Cerebellar nuclear complex (tissue), 1 donor: ENCODE results near the gene MOB1A.

Experiments
- DNase-seq, 2 experiments: peaks; one replicate each; lab custom pipeline; 2025; lab: John Stamatoyannopoulos, UW

The MOB1A gene

DNA sequence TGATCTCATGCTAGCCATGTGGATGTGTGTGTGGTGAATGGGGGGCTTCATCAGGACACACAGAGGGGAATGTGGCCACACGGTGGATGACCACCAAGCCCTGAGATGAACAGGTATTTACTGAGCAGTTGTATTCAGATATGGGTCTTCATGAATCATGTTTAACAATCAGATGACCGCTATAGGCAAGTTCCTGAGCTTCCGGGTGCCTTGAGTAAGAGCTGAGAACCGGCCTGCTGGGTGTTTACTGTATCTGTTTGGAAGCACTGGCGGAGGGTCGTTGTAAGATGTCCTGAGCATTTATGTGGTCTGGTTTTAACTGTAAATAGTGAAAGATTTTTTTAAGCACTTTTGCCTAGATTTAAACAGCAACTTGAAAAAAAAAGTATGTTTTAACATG lies 74.9 kb downstream of the MOB1A start:
- DNase-seq = no peak
